Activated CD4-positive, alpha-beta T cell treated with anti-CD3 and anti-CD28 coated beads, Interleukin-10, Interleukin-2, amounts not matched to agents 100 ng/mL and 50 ng/mL, durations not matched to agents 16 hours and 8 hours (primary cell): ENCODE data around the gene LGALS14.
"Not testable (repeated sequence)": the region's sequence is repeated elsewhere in the genome, so short reads cannot be mapped to it uniquely, and the experiment has no call there.

Experiments
- DNase-seq: peaks from one replicate; pipeline ENCODE4 v3.0.0-alpha.2; 2020

The LGALS14 gene, protein sequence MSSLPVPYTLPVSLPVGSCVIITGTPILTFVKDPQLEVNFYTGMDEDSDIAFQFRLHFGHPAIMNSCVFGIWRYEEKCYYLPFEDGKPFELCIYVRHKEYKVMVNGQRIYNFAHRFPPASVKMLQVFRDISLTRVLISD

GRCh38 chr19:39704181-39705044, at the start of gene LGALS14:
Gene LGALS14, plus strand, starts transcription at chr19:39704481. Its CDS starts 48 bp downstream, at chr19:39704529.
- DNase-seq, result peak; percentile 5

DNA sequence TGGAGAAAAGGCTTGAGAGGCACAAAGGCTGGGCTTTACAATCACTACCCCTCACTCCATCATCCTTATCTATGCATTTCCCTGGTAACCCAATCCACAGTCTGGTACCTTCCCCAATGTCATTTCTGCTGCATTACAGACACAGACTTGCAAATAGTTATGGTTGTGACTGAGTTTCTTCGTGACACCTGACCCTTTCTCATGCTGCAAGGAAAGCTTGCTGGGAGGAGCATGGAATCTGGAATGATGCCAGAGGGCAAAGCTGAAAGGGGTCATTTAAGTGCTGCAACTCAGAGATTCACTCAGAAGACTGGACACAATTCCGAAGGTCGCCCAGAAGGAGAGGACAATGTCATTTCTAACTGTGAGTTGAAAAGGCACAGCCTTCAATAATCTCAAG, 48.7 kb upstream of the LGALS14 start, which contains the start of gene LGALS16:
LGALS16 (plus strand) TSS at position 301 of the 400 bp plus-strand sequence; CDS start at position 350, 49 bp downstream.
- no peak for DNase-seq

DNA sequence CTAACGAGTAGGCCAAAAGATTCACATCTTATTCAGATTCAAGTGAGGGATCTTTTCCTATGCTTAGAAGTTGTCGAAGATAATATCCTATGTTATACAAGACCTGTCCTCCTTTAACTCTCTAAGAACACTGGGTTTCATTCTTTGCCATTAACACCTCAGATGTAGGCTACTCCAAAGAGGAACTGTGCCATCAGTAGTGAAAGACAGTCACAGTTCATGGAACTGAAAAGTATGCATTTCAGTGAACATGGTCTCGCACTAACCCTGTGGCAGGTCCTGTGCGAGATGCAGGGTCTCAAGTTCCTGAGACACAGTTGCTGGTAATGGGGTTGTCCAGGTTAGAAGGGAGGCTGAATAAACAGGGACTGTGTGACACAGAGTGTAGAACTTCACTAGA, 44.5 kb upstream of the LGALS14 start:
- no peak for DNase-seq

DNA sequence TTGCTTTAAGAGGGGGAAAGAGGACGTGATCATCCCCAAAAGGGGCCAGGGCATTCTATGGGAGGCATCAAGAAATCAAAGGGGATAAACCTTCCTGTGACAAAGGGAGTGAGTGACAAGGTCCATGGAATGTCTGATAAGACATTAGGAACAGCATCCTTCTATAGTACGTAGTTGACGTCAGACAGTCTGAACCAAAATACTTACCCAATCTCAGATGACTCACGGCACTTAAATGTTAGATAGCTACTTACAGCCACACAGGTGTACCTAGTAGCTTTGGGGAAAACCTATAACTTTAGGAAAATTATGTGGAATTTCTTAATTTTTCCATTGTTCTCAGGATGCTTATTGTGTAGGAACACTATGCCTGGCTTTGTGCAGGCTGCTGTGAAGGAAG, 43.6 kb upstream of the LGALS14 start:
- no peak for DNase-seq

DNA sequence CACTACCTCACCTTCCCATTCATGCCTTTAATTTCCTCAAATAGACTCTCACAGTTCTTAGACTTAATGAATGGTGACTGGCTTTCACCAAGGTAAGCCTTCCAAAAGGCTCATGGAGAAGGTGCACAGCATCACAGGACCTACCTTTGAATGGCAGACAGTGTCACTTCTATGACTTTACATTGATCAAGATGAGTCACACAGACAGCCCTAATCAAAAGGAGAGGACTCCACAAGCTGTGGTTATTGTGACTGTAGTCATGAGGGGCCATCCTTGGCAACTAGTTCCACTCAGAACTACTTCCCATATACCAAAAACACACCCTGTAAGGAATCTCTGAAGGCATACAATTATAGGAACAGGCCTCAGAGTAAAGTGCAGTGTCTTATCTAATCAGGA, 42.7 kb upstream of the LGALS14 start:
- no peak for DNase-seq

- DNase-seq, result not testable (repeated sequence)
Observed at GRCh38 chr19:39669860-39670259, 34.4 kb upstream of the LGALS14 start.

- no peak for DNase-seq
Observed at GRCh38 chr19:39670998-39671397, 33.3 kb upstream of the LGALS14 start.

DNA sequence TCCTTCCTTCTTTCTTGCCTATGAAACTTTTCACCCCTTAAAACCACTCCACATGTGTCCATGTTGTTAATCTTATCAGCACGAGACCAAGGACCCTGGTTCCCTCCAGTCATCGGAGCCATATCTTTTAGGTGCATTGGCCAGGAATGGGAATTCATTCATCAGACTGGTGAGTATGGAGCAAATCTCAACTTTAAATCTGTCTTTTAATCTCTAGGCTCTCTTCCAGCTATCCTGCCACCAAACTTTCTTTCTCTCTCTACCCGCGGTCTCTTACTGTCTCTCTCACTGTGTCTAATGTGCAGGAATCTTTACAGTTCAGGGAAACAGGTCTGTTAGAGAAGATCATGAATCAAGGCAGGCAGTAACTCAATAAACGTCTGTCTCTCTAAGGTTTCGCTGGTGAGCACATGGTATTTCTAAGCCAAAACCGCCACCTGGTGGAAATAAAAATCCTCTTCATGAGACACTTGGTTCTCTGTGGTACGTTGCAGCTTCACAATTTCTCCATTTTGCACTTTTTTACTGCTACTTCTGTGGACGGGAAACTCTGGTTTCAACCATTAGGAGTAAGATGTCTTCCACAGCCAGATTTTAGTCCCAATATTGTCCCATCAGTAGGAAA, 32.4 kb upstream of the LGALS14 start:
- DNase-seq, result peak; percentile 77

GRCh38 chr19:39672473-39672872, 31.8 kb upstream of the LGALS14 start:
- no peak for DNase-seq

- DNase-seq, result peak; percentile 62
Observed at GRCh38 chr19:39673862-39674261, 30.4 kb upstream of the LGALS14 start.

- DNase-seq, result peak; percentile 90
Observed at GRCh38 chr19:39676004-39676403, 28.3 kb upstream of the LGALS14 start.

DNA sequence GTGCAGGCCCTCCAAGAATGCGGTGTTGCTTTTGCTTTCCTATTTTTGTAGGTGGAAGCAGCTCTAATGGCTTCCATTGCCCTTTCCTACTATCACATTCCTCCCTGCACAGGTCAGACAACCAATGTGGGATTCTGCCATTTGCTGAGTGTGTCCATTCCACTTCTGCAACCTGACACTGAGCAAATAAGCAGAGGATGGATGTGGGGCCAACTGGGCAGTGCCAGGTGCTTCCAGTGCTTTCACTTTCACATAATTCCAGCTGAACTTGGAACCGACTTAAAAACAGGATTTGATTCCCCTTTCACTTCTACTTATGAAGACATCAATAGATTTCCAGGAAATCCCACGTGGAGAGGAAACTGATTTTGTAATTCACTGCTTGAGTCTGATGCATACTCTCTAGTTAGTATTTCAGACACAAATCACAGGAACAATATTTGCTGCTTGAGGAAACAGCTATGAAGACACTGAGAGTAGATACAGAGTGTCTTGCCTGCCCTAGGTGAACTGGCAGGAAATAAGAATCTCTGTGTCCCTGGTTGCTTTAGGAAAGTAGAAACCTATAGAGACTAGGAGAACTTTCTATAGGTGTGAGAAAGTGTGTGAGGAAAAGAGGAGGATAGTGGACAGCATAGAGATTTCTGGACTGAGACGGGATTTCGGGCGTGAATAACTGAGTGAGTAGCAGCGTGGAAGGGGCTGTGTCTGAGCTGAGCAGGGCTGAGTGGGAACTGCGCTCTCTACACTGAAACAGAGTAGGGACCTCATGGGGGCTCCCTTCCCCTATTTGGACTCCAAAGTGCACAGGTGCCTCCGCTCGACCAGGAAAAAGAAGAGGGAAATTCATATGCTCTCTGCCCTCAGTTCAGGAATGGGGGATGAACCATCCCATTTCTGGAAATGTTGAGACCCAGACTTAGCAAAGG, 26.1 kb upstream of the LGALS14 start:
- peak; percentile 39 for DNase-seq

DNA sequence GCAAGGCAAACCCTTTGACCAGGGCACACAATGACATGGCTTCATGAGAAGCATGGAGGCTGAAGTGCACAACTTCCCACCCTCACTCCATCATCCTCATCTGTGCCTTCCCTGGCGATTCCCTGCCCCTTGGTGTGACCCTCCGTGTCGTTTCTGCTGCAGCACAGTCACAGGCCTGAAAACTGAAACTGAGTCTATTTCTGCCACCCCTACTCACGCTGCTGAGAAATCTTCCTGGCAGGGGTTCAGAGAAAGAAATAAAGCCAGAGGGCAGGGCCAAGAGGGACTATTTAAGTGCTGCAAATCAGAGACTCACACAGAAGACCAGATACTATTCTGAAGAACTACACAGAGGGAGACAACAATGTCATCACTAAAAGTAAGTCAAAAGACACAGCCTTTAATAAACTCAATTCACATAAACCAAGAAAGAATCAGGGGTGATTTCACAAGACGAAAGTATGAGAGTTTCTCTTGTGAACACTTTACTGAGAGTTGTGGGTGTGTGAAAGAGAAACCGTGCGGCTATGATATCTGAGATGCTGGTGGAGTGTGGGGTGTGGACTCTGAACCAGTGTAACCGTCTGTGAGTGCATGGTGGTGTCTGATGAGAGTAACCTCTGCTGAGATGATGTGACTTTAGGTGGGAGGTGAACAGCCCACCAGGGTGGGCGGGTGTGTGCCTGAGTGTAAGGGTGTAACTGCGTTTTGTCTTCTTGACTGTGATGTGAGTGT, 25.1 kb upstream of the LGALS14 start:
- DNase-seq, result peak; percentile 79

GRCh38 chr19:39679791-39680168, 24.5 kb upstream of the LGALS14 start:
- DNase-seq, result peak; percentile 46

DNA sequence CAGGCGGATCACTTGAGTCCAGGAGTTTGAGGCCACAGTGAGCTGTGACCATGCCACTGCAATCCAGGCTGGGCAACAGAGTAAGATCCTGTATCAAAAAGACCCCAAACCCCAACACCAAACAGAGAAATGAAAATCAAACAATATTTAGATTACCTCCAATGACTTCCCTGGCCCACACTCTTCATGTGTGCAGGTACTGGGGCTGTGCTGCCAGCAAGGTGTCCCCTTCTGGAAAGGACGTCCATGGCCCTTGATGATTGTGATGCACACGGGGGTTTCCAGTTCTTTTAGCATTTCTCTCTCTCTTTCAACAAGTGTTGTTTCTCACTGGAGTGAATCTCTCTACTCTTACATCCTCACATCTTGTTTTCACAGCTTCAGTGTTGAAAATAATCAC, 23.7 kb upstream of the LGALS14 start:
- no peak for DNase-seq

- DNase-seq, result no peak
Observed at GRCh38 chr19:39681416-39681815, 22.9 kb upstream of the LGALS14 start.

- DNase-seq, result no peak
Observed at GRCh38 chr19:39684267-39684666, 20.0 kb upstream of the LGALS14 start.

- no peak for DNase-seq
Observed at GRCh38 chr19:39686739-39687138, 17.5 kb upstream of the LGALS14 start.

GRCh38 chr19:39688637-39689036, 15.6 kb upstream of the LGALS14 start:
- not testable (repeated sequence) for DNase-seq

- DNase-seq, result no peak
Observed at GRCh38 chr19:39692166-39692565, 12.1 kb upstream of the LGALS14 start.

GRCh38 chr19:39692822-39693221, 11.5 kb upstream of the LGALS14 start:
- no peak for DNase-seq

DNA sequence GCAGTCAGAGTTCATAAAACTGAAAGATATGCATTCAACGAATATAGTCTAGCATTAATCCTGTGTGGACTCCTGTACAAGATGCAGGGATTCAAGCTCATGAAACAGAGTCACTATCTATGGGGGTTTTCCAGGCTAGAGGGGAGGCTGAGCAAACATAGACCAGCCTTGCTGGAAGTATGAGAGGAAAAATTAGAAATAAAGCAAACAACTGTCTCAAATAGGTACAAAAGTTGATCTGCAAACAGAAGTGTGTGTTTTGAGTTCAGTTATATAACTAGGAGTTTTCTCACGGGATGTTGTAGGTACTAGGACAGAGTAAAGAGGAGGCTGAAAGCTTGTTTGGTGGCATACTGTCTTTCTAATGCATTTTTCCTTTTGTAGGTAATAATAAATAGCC, 8.5 kb upstream of the LGALS14 start:
- DNase-seq, result no peak
